Measurements from ENCODE around the gene TFCP2L1.
"Not testable (repeated sequence)": the region's sequence is repeated elsewhere in the genome, so short reads cannot be mapped to it uniquely, and the experiment has no call there.

Gene TFCP2L1

DNA sequence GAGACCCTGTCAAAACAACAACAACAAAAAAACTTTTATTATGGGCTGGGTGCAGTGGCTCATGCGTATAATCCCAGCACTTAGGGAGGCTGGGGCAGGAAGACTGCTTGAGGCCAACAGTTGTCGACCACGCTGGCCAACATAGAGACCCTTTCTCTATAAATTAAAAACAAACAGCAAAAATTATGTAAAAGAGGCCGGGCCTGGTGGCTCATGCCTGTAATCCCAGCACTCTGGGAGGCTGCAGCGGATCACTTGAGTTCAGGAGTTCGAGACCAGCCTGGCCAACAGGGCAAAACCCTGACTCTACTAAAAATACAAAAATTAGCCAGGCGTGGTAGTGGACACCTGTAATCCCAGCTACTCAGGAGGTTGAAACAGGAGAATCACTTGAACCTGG is 15.6 kb downstream of the TFCP2L1 start:
- not testable (repeated sequence) for H3K27ac Mint-ChIP-seq; H3K4me1 Mint-ChIP-seq; DNase-seq; H3K4me3 Mint-ChIP-seq; H3K9me3 Mint-ChIP-seq; ATAC-seq (replicated peaks); H3K36me3 Mint-ChIP-seq
- peaks cover 4 to 20% of the 10 kb centered on the region in 2 donors for H3K27me3 Mint-ChIP-seq

- Mint-ChIP-seq H3K4me3 (no peak overlapping the region), H3K9me3 (no peaks in the 10 kb centered on the region), H3K27me3 (peaks cover 3 to 8% of the 10 kb centered on the region in 2 donors), H3K4me1 (no peaks in the 10 kb centered on the region), H3K36me3 (no peaks in the 10 kb centered on the region), H3K27ac (no peak overlapping the region)
- no peak for DNase-seq
- no peak for ATAC-seq (replicated peaks)
Measured at GRCh38 chr2:121266543-121267106, 18.4 kb downstream of the TFCP2L1 start.

DNA sequence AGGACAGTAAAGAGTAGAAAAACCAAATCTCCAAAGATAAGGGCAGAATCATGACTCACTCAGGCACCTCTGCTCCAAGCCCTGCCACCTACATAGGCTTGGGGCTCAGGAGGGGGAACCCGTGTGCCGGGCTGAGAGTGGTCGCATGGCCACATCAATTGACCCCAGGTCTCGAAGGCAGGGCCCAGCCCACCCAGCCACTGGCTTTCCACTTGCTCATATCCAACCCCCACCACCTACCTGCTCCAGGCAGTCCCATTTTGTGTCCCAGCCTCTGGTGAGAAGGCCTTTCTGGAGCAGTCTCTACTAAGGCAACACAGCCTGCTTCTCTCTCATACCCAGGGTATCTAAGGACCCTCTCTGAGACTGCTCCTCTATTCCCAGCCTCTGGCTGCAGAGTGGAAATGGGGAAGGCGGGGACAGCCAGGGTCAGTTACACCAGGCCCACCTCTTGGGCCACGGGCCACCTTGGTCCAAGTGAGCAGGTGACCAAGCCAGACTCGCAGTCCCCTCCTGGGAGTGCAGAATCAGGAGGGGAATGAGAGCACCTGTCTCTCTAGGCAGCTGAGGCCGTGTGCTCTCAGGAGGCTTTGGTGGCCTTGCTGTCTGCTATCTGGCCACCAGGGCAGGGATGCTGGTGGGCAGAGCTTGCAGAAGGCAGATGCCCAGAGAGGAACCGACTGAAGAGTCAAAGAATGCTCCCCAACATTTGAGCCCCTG is 20.8 kb downstream of the TFCP2L1 start:
- ATAC-seq (replicated peaks) = no peak
- H3K4me1 Mint-ChIP-seq = no peaks in the 10 kb centered on the region
- no peaks in the 10 kb centered on the region for H3K9me3 Mint-ChIP-seq
- no peak overlapping the region for H3K27ac Mint-ChIP-seq
- DNase-seq = no peak
- H3K4me3 Mint-ChIP-seq = no peak overlapping the region
- peaks cover 3 to 8% of the 10 kb centered on the region in 2 donors for H3K27me3 Mint-ChIP-seq
- H3K36me3 Mint-ChIP-seq = no peaks in the 10 kb centered on the region

DNA sequence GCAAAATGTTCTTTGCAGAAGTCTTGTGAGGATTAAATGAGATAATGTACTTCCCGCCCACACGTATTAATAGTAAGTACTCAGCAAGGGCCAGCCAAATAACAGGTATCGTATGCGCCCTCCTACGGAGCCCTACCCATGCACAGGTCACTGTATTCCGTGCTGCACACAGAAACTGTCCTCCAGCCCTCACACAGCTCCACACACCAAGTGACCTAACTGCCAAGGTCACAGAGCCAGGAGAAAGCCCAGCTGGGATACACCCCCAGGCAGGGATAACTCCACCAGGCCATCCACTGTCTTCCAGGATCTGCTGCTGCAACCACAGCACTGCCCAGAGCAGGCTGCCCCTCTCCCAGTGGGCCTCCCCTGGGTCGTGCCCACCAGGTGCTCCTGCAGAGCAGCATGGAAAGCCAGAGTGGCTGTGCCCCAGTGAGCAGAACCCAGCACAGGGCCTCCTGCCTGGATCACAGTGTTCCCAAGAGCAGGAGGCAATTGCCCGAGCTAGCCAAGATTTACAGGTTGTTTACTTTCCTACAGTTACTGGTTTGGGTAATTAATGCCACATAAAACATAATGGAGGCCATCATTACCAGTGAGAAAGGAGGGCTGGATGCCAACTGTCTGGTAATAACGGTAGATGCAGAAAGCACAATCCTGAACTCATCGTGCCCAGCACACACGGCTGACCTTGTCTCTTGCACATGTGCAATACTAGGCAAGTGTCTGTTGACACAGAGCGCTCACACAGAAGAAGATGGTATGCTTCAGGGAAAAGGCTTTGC is 24.4 kb downstream of the TFCP2L1 start:
- peaks cover 17 to 18% of the 10 kb centered on the region in 2 donors for H3K27me3 Mint-ChIP-seq
- H3K9me3 Mint-ChIP-seq = no peaks in the 10 kb centered on the region
- no peak overlapping the region for H3K4me3 Mint-ChIP-seq
- no peak overlapping the region for H3K27ac Mint-ChIP-seq
- H3K36me3 Mint-ChIP-seq = no peaks in the 10 kb centered on the region
- no peak for ATAC-seq (replicated peaks)
- no peak for DNase-seq
- peaks cover 0 to 2% of the 10 kb centered on the region in 2 donors for H3K4me1 Mint-ChIP-seq

GRCh38 chr2:121258051-121258450 is 27.0 kb downstream of the TFCP2L1 start:
- no peak for DNase-seq
- Mint-ChIP-seq H3K27me3 (peaks cover 15 to 17% of the 10 kb centered on the region in 2 donors), H3K9me3 (no peaks in the 10 kb centered on the region), H3K4me1 (peaks cover 0 to 2% of the 10 kb centered on the region in 2 donors), H3K27ac (no peak overlapping the region), H3K36me3 (no peaks in the 10 kb centered on the region), H3K4me3 (no peak overlapping the region)
- no peak for ATAC-seq (replicated peaks)

DNA sequence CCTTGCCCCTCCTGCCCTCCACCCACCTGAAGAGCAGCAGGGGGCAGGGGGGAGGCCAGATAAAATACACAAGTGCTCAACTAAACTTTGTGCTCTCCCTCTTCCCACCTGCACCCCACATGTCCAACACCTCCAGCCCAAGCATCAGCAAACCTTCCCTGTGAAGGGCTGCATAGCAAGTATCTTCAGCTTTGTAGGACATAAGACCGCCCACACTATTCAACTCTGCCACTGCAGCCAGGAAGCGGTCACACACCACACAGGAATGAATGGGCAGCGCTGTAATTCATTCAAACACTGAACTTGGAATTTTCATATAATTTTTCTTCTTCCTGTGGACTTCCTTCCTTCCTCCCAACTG is 27.5 kb downstream of the TFCP2L1 start:
- Mint-ChIP-seq H3K4me1 (peaks cover 0 to 2% of the 10 kb centered on the region in 2 donors), H3K9me3 (no peaks in the 10 kb centered on the region), H3K4me3 (no peak overlapping the region), H3K27ac (no peak overlapping the region), H3K36me3 (no peaks in the 10 kb centered on the region), H3K27me3 (peaks cover 15 to 17% of the 10 kb centered on the region in 2 donors)
- DNase-seq = no peak
- no peak for ATAC-seq (replicated peaks)

- ATAC-seq (replicated peaks) = no peak
- Mint-ChIP-seq H3K4me1 (peaks cover 0 to 2% of the 10 kb centered on the region in 2 donors), H3K9me3 (no peaks in the 10 kb centered on the region), H3K27ac (no peak overlapping the region), H3K4me3 (no peak overlapping the region), H3K36me3 (no peaks in the 10 kb centered on the region), H3K27me3 (peaks cover 15 to 17% of the 10 kb centered on the region in 2 donors)
- DNase-seq = no peak
Measured at GRCh38 chr2:121256720-121257479, 28.1 kb downstream of the TFCP2L1 start.

DNA sequence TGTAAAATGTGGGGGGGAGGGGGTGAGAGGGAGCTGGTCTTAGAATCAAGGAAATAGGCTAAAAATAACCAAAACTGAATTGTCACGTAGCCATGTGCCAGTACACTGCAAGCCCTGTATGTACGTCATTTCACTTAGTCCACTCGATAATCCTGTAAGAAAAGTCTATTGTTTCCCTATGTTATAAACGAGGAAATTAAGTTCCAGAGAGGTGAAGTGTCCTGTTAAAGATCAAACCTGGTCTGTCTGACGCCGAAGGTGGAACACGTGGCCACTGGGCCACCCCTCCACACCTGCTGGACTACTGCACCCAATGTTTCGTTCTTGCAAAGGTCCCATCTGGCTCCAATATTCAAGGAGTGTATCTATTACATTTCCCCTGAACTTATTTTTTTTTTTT is 29.6 kb downstream of the TFCP2L1 start:
- no peak overlapping the region for H3K27ac Mint-ChIP-seq
- H3K36me3 Mint-ChIP-seq = no peaks in the 10 kb centered on the region
- peaks cover 15 to 17% of the 10 kb centered on the region in 2 donors for H3K27me3 Mint-ChIP-seq
- H3K4me1 Mint-ChIP-seq = peaks cover 0 to 2% of the 10 kb centered on the region in 2 donors
- ATAC-seq (replicated peaks) (no peak), DNase-seq (no peak)
- no peak overlapping the region for H3K4me3 Mint-ChIP-seq
- H3K9me3 Mint-ChIP-seq = no peaks in the 10 kb centered on the region

DNA sequence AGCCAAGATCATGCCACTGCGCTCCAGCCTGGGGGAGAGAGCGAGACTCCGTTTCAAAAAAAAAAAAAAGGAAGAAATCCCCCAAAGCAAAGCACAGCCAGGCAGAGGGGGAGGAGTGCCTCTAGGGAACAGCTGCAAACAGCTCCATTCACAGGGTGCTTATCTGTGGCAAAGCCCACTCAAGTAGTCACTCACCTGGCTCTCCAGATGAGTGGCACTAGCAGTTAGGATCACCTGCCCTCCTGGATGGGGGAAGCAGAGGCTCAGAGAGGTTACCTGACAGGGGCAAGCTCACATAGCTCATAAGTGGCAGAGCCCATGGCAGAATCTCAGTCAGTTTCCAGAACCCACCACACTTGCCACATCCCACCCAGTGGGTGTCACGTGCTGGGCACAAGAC is 30.3 kb downstream of the TFCP2L1 start:
- Mint-ChIP-seq H3K36me3 (no peaks in the 10 kb centered on the region), H3K4me1 (peaks cover 0 to 2% of the 10 kb centered on the region in 2 donors), H3K9me3 (no peaks in the 10 kb centered on the region), H3K4me3 (no peak overlapping the region), H3K27me3 (peaks cover 15 to 18% of the 10 kb centered on the region in 2 donors), H3K27ac (no peak overlapping the region)
- DNase-seq (no peak), ATAC-seq (replicated peaks) (no peak)

- Mint-ChIP-seq H3K36me3 (no peaks in the 10 kb centered on the region), H3K4me1 (peaks cover 0 to 2% of the 10 kb centered on the region in 2 donors), H3K27me3 (peaks cover 15 to 22% of the 10 kb centered on the region in 2 donors), H3K4me3 (no peak overlapping the region), H3K9me3 (no peaks in the 10 kb centered on the region), H3K27ac (no peak overlapping the region)
- ATAC-seq (replicated peaks) (no peak), DNase-seq (no peak)
Measured at GRCh38 chr2:121253674-121254240, 31.2 kb downstream of the TFCP2L1 start.

- DNase-seq = no peak
- Mint-ChIP-seq H3K9me3 (no peaks in the 10 kb centered on the region), H3K27me3 (peaks cover 11 to 16% of the 10 kb centered on the region in 2 donors), H3K36me3 (no peaks in the 10 kb centered on the region), H3K4me3 (no peak overlapping the region), H3K27ac (no peak overlapping the region), H3K4me1 (peaks cover 0 to 2% of the 10 kb centered on the region in 2 donors)
- no peak for ATAC-seq (replicated peaks)
Measured at GRCh38 chr2:121253021-121253673, 31.9 kb downstream of the TFCP2L1 start.

GRCh38 chr2:121251497-121251896 is 33.5 kb downstream of the TFCP2L1 start:
- peaks cover 4 to 5% of the 10 kb centered on the region in 2 donors for H3K27me3 Mint-ChIP-seq
- ATAC-seq (replicated peaks) = no peak
- H3K4me1 Mint-ChIP-seq = no peaks in the 10 kb centered on the region

DNA sequence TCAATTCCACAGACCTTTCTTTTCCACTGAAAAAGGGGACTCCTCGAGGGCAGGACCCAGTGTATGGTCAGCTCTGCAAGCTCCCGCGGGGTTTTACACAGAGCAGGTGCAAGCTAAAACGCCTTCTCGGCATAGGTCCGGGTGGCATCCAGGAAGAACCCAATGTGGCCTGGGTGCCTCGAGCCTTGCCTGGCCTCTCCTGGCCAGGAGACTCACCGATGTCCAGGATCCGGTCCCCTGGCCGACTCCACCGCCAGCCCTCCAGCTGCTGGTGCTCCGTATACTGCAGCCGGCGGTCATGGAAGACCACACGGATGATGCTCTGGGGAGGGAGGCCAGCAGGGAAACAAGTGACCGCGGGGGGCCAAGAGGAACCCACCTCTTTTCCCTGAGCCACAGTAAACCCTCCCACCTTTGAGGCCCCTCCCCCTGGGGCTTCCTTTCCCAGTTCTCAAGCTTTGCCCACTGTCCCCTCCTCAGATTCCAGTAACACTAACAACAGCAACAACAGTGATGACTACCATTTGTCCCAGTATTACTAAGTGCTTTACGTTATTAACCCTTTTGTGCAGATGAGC is 36.1 kb downstream of the TFCP2L1 start:
- no peaks in the 10 kb centered on the region for H3K36me3 Mint-ChIP-seq
- H3K27me3 Mint-ChIP-seq = peaks cover 0 to 5% of the 10 kb centered on the region in 2 donors
- no peak overlapping the region for H3K27ac Mint-ChIP-seq
- no peak for ATAC-seq (replicated peaks)
- no peaks in the 10 kb centered on the region for H3K4me1 Mint-ChIP-seq
- H3K4me3 Mint-ChIP-seq = no peak overlapping the region
- H3K9me3 Mint-ChIP-seq = no peaks in the 10 kb centered on the region
- no peak for DNase-seq

More at GRCh38 chr2:121251497-121251896, 33.5 kb downstream of the TFCP2L1 start:
- H3K9me3 Mint-ChIP-seq = no peaks in the 10 kb centered on the region
- DNase-seq = no peak
- H3K4me3 Mint-ChIP-seq = no peak overlapping the region
- no peaks in the 10 kb centered on the region for H3K36me3 Mint-ChIP-seq
- H3K27ac Mint-ChIP-seq = no peak overlapping the region
